ENCODE measurements around the gene LAMC2.

LAMC2 gene

GRCh38 chr1:183233113-183233512 lies 47.0 kb downstream of the LAMC2 start:
- DNase-seq (ENCODE audit: low spot score), result no peak
- Histone ChIP-seq H3K27ac (no peak overlapping the region), H3K4me3 (no peak overlapping the region)
- no peak for TF ChIP-seq CTCF (IDR thresholded peaks at IDR 0.05)

GRCh38 chr1:183234660-183235476 lies 48.8 kb downstream of the LAMC2 start:
- peak overlapping the region; percentile 65 for H3K4me3 ChIP-seq
- TF ChIP-seq CTCF (IDR thresholded peaks at IDR 0.05), result peak; percentile 62
- DNase-seq (ENCODE audit: low spot score), result peak; percentile 89
- peak overlapping the region; percentile 78 to 88 for H3K27ac ChIP-seq

GRCh38 chr1:183235503-183235902 lies 49.4 kb downstream of the LAMC2 start:
- H3K27ac ChIP-seq, result peak overlapping the region; percentile 78 to 88
- DNase-seq (ENCODE audit: low spot score), result no peak
- no peak for TF ChIP-seq CTCF (IDR thresholded peaks at IDR 0.05)
- no peak overlapping the region for H3K4me3 ChIP-seq

- Histone ChIP-seq H3K27ac (no peak overlapping the region), H3K4me3 (no peak overlapping the region)
- DNase-seq (ENCODE audit: low spot score), result no peak
- TF ChIP-seq CTCF (IDR thresholded peaks at IDR 0.05), result no peak
Observed at GRCh38 chr1:183236158-183236725, 50.2 kb downstream of the LAMC2 start.

- no peak for DNase-seq (ENCODE audit: low spot score)
- Histone ChIP-seq H3K27ac (no peak overlapping the region), H3K4me3 (no peak overlapping the region)
- TF ChIP-seq CTCF (IDR thresholded peaks at IDR 0.05), result no peak
Observed at GRCh38 chr1:183237046-183237445, 51.0 kb downstream of the LAMC2 start.

- peak overlapping the region in 1 of 2 donors; percentile 15 for H3K27ac ChIP-seq
- no peak for TF ChIP-seq CTCF (IDR thresholded peaks at IDR 0.05)
- no peak for DNase-seq (ENCODE audit: low spot score)
- H3K4me3 ChIP-seq, result no peak overlapping the region
Observed at GRCh38 chr1:183238071-183238470, 52.0 kb downstream of the LAMC2 start.

Measured in coronary artery (tissue), 2 donors.